Large intestine (tissue), 3 donors: ENCODE measurements around the gene GSTCD. TPM values are rescaled to one million over a fixed set of nuclear protein-coding genes. Genes with fewer than 3 reads are reported as not detected.
A peak's percentile ranks its signal among the peaks of the same experiment; 100 is the strongest.
"Not testable (repeated sequence)": the region's sequence is repeated elsewhere in the genome, so short reads cannot be mapped to it uniquely, and the experiment has no call there.

Source experiments
- DNase-seq, 2 donors: peaks; one replicate each; pipeline versions ENCODE4 v3.0.0 to v3.0.0-alpha.2; 2013
- H3K27ac ChIP-seq: one replicate; pipeline ENCODE4 v1.5.1; 2013; ENCODE audit warnings: low read length
- H3K27me3 ChIP-seq: 2 replicates; pipeline ENCODE4 v1.6.1; 2013; ENCODE audit warnings: low read length; ENCODE audit not compliant: control insufficient read depth, insufficient read depth
- H3K36me3 ChIP-seq: 2 replicates; pipeline ENCODE4 v1.6.1; 2013; ENCODE audit warnings: low read length; ENCODE audit not compliant: control insufficient read depth, insufficient read depth
- H3K4me1 ChIP-seq: one replicate; pipeline ENCODE4 v1.6.1; 2013; ENCODE audit warnings: low read length; ENCODE audit not compliant: control insufficient read depth, insufficient read depth
- H3K4me3 ChIP-seq: one replicate; pipeline ENCODE4 v1.5.1; 2013; ENCODE audit warnings: low read length
- H3K9me3 ChIP-seq: one replicate; pipeline ENCODE4 v1.6.1; 2013; ENCODE audit warnings: mild to moderate bottlenecking, low read depth, low read length, moderate library complexity; ENCODE audit not compliant: control insufficient read depth
- WGBS: methylation state at CpG from one replicate; pipeline ENCODE4 v1.1.5; 2013; ENCODE audit warnings: low lambda C conversion rate; ENCODE audit not compliant: insufficient coverage; 5-methylcytosine and 5-hydroxymethylcytosine counted together
- polyA plus RNA-seq: library from polyadenylated mRNA; unstranded; fragments of 120-200 nt; gene quantifications from one replicate; pipeline ENCODE4 v1.2.1, GENCODE V29; 2013

The GSTCD gene
- polyA plus RNA-seq, 1 donor: 9.8 TPM

DNA sequence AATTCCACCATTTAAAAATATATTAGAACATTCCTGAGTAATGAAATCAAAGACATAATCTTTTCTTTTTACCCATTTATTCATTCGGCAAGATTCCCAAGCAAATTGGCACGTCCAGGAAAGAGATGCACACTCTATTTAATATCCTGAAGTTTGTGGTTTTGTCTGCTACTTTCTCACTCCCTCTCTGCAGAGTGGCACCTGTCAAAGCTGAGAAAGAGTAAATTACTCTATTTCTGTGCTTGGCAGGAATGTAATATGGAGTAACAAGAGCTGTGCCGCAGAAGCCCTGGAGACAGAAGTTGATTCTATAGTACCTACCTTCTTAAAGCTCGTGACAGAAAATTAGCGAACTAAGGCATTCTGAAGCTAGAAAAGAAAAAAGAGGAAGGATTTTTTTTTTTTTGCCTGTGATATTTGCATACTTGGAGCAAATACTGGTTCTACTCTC, 5.5 kb downstream of the GSTCD start:
- Histone ChIP-seq H3K9me3 (no peaks in the 10 kb centered on the region), H3K4me3 (no peak overlapping the region), H3K4me1 (peaks cover 2% of the 10 kb centered on the region), H3K27me3 (no peaks in the 10 kb centered on the region), H3K27ac (no peak overlapping the region), H3K36me3 (no peaks in the 10 kb centered on the region)
- WGBS: no CpG with 5 or more reads among the region's 5 CpGs
- DNase-seq: no peak

DNA sequence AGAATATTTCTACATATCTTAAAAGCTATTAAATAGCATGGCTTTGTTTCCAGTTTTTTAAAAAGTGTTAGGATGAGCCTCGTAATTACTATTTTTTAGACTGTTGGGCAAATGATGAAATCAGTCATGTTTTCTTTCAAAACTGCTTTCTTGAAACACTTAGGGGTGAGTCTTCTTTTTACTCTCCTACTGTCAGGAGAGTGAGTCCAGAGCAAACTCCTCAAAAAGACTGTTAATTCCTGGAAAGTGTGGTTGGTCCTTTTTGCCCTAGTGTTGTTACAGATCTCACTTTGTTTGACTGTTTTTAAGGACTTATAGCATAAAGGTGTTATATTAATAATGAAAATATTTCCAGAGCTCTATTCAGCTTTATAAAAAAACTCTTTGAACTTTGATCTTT, 6.3 kb downstream of the GSTCD start:
- DNase-seq: no peak
- Histone ChIP-seq H3K27ac (no peak overlapping the region), H3K4me3 (no peak overlapping the region), H3K9me3 (no peaks in the 10 kb centered on the region), H3K4me1 (peaks cover 2% of the 10 kb centered on the region), H3K27me3 (no peaks in the 10 kb centered on the region), H3K36me3 (no peaks in the 10 kb centered on the region)
- WGBS: 100% methylated on average over 1 of the region's 1 CpG

DNA sequence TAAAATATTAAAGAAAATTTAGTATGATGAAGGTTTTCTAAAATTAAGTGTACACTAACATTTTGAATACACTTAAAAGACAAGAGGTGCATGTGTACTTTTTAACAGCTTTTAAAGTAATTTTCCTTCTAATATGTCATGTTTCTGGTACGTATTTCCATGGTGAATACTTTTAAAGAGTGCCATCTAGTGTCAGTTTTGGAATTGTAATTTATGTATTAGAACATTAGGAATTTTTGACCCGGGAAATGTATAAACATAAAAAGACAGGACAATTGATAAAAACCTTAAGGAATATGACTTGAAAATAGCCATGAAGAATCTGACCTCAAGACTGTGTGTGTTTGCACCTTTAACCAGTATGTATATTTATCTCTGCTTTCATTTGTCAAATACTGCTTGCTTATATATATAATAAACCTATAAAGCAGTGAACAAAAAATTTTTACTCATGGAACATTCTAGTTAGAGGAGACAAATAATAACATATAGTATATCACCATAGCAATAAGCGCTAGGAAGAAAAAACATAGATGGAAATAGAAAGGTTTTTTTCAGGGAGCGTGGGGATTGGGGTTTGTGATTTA, 7.2 kb downstream of the GSTCD start:
- peak in 1 of 2 donors; percentile 30 for DNase-seq

DNA sequence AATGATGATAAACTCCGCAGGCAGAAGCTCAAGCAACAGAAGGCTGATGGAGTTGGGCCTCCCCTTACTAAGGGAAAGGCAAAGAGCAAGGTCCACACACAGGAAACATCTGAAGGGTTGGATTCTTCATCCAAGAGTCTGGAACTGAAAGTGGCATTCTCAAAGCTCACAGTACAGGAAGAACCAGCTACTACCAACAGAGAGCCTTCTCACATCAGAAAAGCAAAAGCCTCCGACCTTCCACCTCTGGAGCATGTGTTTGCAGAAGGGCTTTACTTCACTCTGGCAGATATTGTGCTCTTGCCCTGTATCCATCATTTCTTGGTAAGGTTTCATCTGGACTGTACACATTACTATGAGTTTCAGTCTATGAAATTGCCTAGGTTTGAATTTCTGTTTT, 10.6 kb downstream of the GSTCD start:
- WGBS: no CpG with 5 or more reads among the region's 2 CpGs
- H3K27ac ChIP-seq: peak overlapping the region; percentile 42
- H3K36me3 ChIP-seq: no peaks in the 10 kb centered on the region
- H3K9me3 ChIP-seq: no peaks in the 10 kb centered on the region
- H3K4me1 ChIP-seq: peaks cover 2% of the 10 kb centered on the region
- no peaks in the 10 kb centered on the region for H3K27me3 ChIP-seq
- DNase-seq: peak; percentile 61 to 80
- no peak overlapping the region for H3K4me3 ChIP-seq

More for the DNA sequence above, 7.2 kb downstream of the GSTCD start:
- H3K36me3 ChIP-seq: no peaks in the 10 kb centered on the region
- H3K4me3 ChIP-seq: no peak overlapping the region
- no peaks in the 10 kb centered on the region for H3K9me3 ChIP-seq
- H3K27me3 ChIP-seq: no peaks in the 10 kb centered on the region
- H3K27ac ChIP-seq: no peak overlapping the region
- WGBS: 56% methylated on average over 2 of the region's 4 CpGs
- peaks cover 2% of the 10 kb centered on the region for H3K4me1 ChIP-seq

DNA sequence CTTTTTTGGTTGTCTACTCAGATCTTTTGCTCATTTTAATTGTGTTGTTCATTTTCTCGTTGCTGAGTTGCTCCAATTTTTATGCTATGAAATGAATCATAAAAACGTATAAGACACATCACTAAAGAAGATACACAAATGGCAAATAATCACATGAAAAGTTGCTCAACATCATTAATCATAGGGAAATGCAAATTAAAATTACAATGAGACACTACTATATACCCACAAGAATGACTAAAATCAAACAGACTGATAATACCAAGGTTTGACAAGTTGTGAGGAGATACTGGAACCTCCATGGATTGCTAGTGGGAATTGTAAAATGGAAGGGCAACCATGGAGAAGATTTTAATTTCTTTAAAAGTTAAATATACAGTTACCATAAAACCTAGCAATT, 17.0 kb downstream of the GSTCD start:
- Histone ChIP-seq H3K36me3 (no peaks in the 10 kb centered on the region), H3K4me1 (no peaks in the 10 kb centered on the region), H3K27ac (no peak overlapping the region), H3K27me3 (no peaks in the 10 kb centered on the region), H3K9me3 (no peaks in the 10 kb centered on the region), H3K4me3 (no peak overlapping the region)
- 95% methylated on average over 2 of the region's 2 CpGs for WGBS
- DNase-seq: no peak

DNA sequence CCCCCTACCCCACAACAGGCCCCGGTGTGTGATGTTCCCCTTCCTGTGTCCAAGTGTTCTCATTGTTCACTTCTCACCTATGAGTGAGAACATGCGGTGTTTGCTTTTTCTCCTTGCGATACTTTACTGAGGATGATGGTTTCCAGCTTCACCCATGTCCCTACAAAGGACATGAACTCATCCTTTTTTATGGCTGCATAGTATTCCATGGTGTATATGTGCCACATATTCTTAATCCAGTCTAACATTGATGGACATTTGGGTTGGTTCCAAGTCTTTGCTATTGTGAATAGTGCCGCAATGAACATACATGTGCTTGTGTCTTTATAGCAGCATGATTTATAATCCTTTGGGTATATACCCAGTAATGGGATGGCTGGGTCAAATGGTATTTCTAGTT, 21.3 kb downstream of the GSTCD start:
- not testable (repeated sequence) for H3K9me3 ChIP-seq, DNase-seq
- WGBS: 100% methylated on average over 2 of the region's 4 CpGs

DNA sequence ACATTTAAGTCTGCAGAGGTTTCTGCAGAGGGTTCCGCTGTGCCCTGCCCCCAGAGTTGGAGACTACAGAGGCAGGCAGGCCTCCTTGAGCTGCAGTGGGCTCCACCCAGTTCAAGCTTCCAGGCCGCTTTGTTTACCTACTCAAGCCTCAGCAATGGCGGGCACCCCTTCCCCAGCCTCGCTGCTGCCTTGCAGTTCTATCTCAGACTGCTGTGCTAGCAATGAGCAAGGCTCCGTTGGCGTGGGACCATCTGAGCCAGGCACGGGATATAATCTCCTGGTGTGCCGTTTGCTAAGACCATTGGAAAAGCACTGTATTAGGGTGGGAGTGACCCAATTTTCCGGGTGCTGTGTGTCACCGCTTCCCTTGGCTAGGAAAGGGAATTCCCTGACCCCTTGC, 26.6 kb downstream of the GSTCD start:
- H3K27me3 ChIP-seq, H3K36me3 ChIP-seq, H3K4me1 ChIP-seq, H3K9me3 ChIP-seq, H3K4me3 ChIP-seq, DNase-seq, H3K27ac ChIP-seq: not testable (repeated sequence)
- no CpG with 5 or more reads among the region's 10 CpGs for WGBS

More for the DNA sequence above, 21.3 kb downstream of the GSTCD start:
- H3K27me3 ChIP-seq, H3K4me3 ChIP-seq, H3K36me3 ChIP-seq, H3K4me1 ChIP-seq, H3K27ac ChIP-seq: not testable (repeated sequence)

DNA sequence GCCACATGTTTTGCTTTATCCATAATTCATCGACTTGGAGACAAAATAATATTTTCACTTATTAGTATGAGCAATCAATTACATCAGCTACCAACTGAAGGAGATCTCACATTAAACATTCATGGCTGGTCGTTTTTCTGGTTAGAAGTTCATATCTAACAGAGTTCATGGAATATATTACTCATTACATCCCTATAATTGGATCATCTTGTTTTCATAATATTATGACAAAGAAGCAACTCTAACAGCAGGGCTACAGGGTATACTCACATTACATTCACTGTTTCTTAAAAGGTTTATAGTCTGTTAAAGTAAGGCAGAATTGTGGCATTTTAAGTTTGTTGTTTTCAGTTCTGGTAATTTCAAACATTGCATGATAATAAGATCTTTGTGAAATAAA, 33.0 kb downstream of the GSTCD start:
- Histone ChIP-seq H3K36me3 (peaks cover 4% of the 10 kb centered on the region), H3K4me3 (no peak overlapping the region), H3K9me3 (peaks cover 4% of the 10 kb centered on the region), H3K27ac (no peak overlapping the region), H3K27me3 (no peaks in the 10 kb centered on the region), H3K4me1 (peaks cover 2% of the 10 kb centered on the region)
- no peak for DNase-seq
- 100% methylated on average over 1 of the region's 2 CpGs for WGBS

DNA sequence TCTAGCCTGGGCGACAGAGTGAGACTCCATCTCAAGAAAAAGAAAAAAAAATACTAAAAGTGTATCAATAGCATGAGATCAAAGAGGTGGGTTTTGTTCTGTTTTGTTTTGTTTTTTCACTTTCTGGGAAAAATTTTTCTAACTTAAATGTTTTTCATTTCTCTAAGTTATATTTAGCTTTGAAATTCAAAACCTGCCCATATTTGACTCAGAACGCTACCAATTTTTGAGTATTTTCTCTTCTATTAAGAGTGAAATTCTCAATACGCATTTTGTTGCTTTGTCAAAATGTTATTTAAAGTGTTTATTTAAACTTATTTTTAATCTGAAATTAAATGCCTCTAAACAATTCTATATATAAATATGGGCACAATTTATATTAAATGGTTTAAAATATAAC, 39.6 kb downstream of the GSTCD start:
- H3K9me3 ChIP-seq: peaks cover 4% of the 10 kb centered on the region
- H3K4me3 ChIP-seq: no peak overlapping the region
- no peak for DNase-seq
- no peaks in the 10 kb centered on the region for H3K36me3 ChIP-seq
- no peaks in the 10 kb centered on the region for H3K27me3 ChIP-seq
- H3K27ac ChIP-seq: no peak overlapping the region
- H3K4me1 ChIP-seq: peaks cover 2% of the 10 kb centered on the region
- 100% methylated on average over 1 of the region's 3 CpGs for WGBS

DNA sequence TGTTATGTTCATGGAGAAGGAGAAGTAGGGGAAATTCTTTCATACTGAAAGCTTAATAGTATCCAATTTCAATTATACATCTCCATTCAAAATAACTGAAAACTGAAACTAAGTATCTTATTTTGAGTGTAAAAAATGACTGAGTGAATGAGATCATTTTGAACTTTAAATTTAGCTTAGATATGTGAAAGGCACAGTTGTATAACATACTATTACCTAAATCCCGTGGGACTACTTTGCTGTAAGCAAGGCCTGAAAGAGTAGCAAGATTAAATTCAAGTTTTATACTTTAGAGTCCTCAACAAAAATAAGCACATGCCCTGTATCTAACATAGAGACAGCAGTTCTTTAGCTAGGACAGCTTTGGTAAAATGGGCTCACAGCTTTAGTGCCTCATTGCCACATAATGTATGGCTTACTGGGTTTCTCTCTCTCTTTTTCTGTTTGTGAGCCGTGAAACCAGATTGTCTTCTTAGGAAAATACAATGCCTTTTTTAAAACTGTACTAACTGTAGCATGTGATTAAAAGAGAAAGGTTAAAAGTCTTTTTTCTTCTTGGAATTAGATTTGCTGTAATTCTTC, 43.2 kb downstream of the GSTCD start:
- Histone ChIP-seq H3K4me3 (no peak overlapping the region), H3K9me3 (no peaks in the 10 kb centered on the region), H3K36me3 (no peaks in the 10 kb centered on the region), H3K27me3 (no peaks in the 10 kb centered on the region), H3K4me1 (no peaks in the 10 kb centered on the region), H3K27ac (no peak overlapping the region)
- DNase-seq: no peak
- no CpG with 5 or more reads among the region's 2 CpGs for WGBS

DNA sequence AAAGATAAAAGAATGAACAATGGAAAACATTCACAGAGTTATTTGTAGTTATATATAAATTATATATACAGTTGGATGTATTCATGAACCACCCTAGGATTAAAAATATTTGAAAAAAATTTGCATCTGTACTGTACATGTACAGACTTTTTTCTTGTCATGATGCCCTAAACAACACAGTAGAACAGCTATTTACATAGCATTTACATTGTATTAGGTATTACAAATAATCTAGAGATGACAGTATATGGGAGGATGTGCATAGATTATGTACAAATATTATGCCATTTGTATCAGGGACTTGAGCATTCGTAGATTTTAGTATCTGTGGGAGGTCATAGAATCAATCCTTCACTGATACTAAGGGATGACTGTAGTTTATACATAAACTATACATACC, 44.8 kb downstream of the GSTCD start:
- H3K4me3 ChIP-seq: no peak overlapping the region
- H3K27ac ChIP-seq: no peak overlapping the region
- no CpG with 5 or more reads among the region's 1 CpG for WGBS
- DNase-seq: no peak
- no peaks in the 10 kb centered on the region for H3K36me3 ChIP-seq
- H3K9me3 ChIP-seq: no peaks in the 10 kb centered on the region
- H3K4me1 ChIP-seq: no peaks in the 10 kb centered on the region
- H3K27me3 ChIP-seq: no peaks in the 10 kb centered on the region
